HepG2 (cell line): ENCODE measurements around the gene CSNK2A1. TPM values are rescaled to one million over a fixed set of nuclear protein-coding genes. Genes with fewer than 3 reads are reported as not detected.

Experiments
- ARNT2 ChIP-seq: sonication (generic); formaldehyde crosslinking; IDR thresholded peaks from 2 replicates; pipeline ENCODE4 v1.8.0; 2022; ENCODE audit warnings: mild to moderate bottlenecking, low read depth, missing genetic modification reagents, moderate library complexity
- ATF7 ChIP-seq, 2 experiments: fragments of 450-650 bp in 1 of 2; sonication (generic) in 1 of 2; formaldehyde crosslinking in 1 of 2; IDR thresholded peaks; 2 replicates each; pipeline versions ENCODE4 v1.4.0 to v1.6.1; 2016 to 2020; ENCODE audit warnings: antibody characterized with exemption in 1 of 2, mild to moderate bottlenecking in 1 of 2, missing genetic modification reagents in 1 of 2
- CEBPZ ChIP-seq: IDR thresholded peaks from 2 replicates; pipeline ENCODE4 v1.6.1; 2012; ENCODE audit warnings: low read length, improper control_type of control experiment
- CTCF ChIP-seq: sonication (generic); formaldehyde crosslinking; IDR thresholded peaks from 2 replicates; pipeline ENCODE4 v1.5.0; 2020; ENCODE audit warnings: mild to moderate bottlenecking, missing genetic modification reagents, moderate library complexity
- E2F1 ChIP-seq: sonication (generic); formaldehyde crosslinking; IDR thresholded peaks from 2 replicates; pipeline ENCODE4 v1.5.0; 2020; ENCODE audit warnings: missing genetic modification reagents
- FOXP1 ChIP-seq, 2 experiments: fragments of 450-650 bp in 1 of 2; IDR thresholded peaks; 2 replicates each; pipeline ENCODE4 v1.6.1; 2017 to 2018; ENCODE audit warnings: antibody characterized with exemption in 1 of 2
- HNRNPK ChIP-seq: fragments of 200-400 bp; formaldehyde crosslinking; IDR thresholded peaks from 2 replicates; pipeline ENCODE4 v1.6.1; 2018; ENCODE audit warnings: low read length, low read depth, moderate library complexity, mild to moderate bottlenecking; ENCODE audit not compliant: poor library complexity, severe bottlenecking
- HOXA9 ChIP-seq: sonication (generic); formaldehyde crosslinking; IDR thresholded peaks from 2 replicates; pipeline ENCODE4 v1.8.1; 2022; ENCODE audit warnings: missing genetic modification reagents, mild to moderate bottlenecking, moderate library complexity, borderline replicate concordance
- KLF16 ChIP-seq, 2 experiments: sonication (generic) in 1 of 2; formaldehyde crosslinking in 1 of 2; IDR thresholded peaks; 2 replicates each; pipeline versions ENCODE4 v1.6.1 to v1.8.0; 2016 to 2023; ENCODE audit warnings: missing genetic modification reagents in 2 of 2, missing compliant biosample characterization in 1 of 2
- MTA1 ChIP-seq: sonication (generic); formaldehyde crosslinking; IDR thresholded peaks from 2 replicates; pipeline ENCODE4 v1.4.0; 2020; ENCODE audit warnings: missing genetic modification reagents, mild to moderate bottlenecking, borderline replicate concordance
- MXI1 ChIP-seq: IDR thresholded peaks from 3 replicates; pipeline ENCODE4 v1.6.1; 2012; ENCODE audit warnings: low read depth, low read length, inconsistent platforms, borderline replicate concordance
- PRDM4 ChIP-seq: sonication (generic); formaldehyde crosslinking; IDR thresholded peaks from 2 replicates; pipeline ENCODE4 v1.9.0; 2021; ENCODE audit warnings: missing genetic modification reagents, borderline replicate concordance
- RELA ChIP-seq: sonication (generic); formaldehyde crosslinking; IDR thresholded peaks from 2 replicates; pipeline ENCODE4 v1.4.0; 2020; ENCODE audit warnings: missing genetic modification reagents
- RFX1 ChIP-seq: fragments of 450-650 bp; IDR thresholded peaks from 2 replicates; pipeline ENCODE4 v1.6.1; 2017
- SALL1 ChIP-seq: sonication (generic); formaldehyde crosslinking; IDR thresholded peaks from 2 replicates; pipeline ENCODE4 v1.8.0; 2022; ENCODE audit warnings: mild to moderate bottlenecking, missing genetic modification reagents
- ZFYVE20 ChIP-seq: sonication (generic); formaldehyde crosslinking; IDR thresholded peaks from 2 replicates; pipeline ENCODE4 v1.8.0; 2023; ENCODE audit warnings: low read depth, mild to moderate bottlenecking, moderate library complexity, missing genetic modification reagents, borderline replicate concordance
- ZNF282 ChIP-seq: fragments of 450-650 bp; IDR thresholded peaks from 2 replicates; pipeline ENCODE4 v1.6.1; 2018; ENCODE audit not compliant: partially characterized antibody
- ZNF296 ChIP-seq: sonication (generic); formaldehyde crosslinking; conservative IDR thresholded peaks from 2 replicates; pipeline ENCODE4 v1.5.0; 2020; ENCODE audit warnings: mild to moderate bottlenecking, missing genetic modification reagents
- ZNF33A ChIP-seq: sonication (generic); formaldehyde crosslinking; IDR thresholded peaks from 2 replicates; pipeline ENCODE4 v1.5.1; 2020; ENCODE audit warnings: missing genetic modification reagents, mild to moderate bottlenecking, moderate library complexity, borderline replicate concordance
- ZNF446 ChIP-seq: sonication (generic); formaldehyde crosslinking; IDR thresholded peaks from 2 replicates; pipeline ENCODE4 v1.5.0; 2020; ENCODE audit warnings: mild to moderate bottlenecking, missing genetic modification reagents
- ZNF790 ChIP-seq: sonication (generic); formaldehyde crosslinking; IDR thresholded peaks from 2 replicates; pipeline ENCODE4 v1.8.0; 2022; ENCODE audit warnings: missing genetic modification reagents, mild to moderate bottlenecking, borderline replicate concordance
- polyA plus RNA-seq, 8 experiments: library from polyadenylated mRNA; depleted of rRNA in 3 of 8; stranded (reverse) in 7 of 8; unstranded in 1 of 8; fragments of >200 nt; fragmentation: Illumina TruSeq in 4 of 8; extraction: Trizol in 4 of 8; gene quantifications; 2 replicates each; pipeline versions ENCODE4 v1.2.1 to v1.2.3, GENCODE V29; 2011 to 2016; ENCODE audit warnings: low read depth in 4 of 8, missing spikeins in 1 of 8, mixed read lengths in 1 of 8; ENCODE audit not compliant: insufficient read depth in 1 of 8
- total RNA-seq, 5 experiments: library from RNA; depleted of rRNA; stranded (reverse); fragments of >200 nt; fragmentation: Illumina TruSeq; extraction: Trizol; gene quantifications; 2 replicates each; pipeline ENCODE4 v1.2.3, GENCODE V29; 2016; ENCODE audit warnings: low read depth in 1 of 5

Gene CSNK2A1
- total and polyA plus RNA-seq, 2 of the 13 experiments (the other 11 are each of a cell fraction or from before 2014, with no cell fraction given), result 153 to 231 TPM

DNA sequence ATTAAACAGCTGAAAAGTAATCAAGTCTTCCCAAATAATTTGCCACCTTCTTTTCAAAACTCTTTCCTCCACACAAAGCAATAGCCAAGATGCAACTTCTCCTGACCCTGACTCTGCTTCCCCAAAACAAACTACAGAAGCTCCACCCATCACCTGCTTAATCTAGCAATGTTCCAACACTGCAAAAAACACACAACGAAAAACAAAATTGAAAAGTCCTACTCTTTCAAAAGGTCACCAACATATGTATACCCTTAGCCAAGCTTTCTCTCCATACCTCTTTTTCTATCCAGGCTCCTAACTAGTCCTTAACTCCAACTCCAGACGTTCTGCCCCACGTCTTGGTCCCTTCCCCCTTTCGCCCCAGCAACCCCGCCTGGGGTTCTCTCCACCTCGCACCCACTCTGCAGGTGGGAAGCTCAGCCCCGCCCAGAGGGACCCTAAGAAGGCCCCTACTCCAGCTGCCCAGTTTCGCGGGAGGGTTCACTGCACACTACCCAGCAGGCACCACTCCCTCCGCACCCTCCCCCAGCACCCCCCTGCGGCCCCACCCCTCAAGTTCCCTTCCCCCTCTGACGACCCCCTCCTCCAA, 717 bp downstream of the CSNK2A1 start (continued):
- TF ChIP-seq E2F1 (CRISPR knock-in tag), result 0 out of 2 replicates have a peak, but pooled peaks have one; percentile 31
- 0 out of 2 replicates have a peak, but pooled peaks have one; percentile 66 for TF ChIP-seq ZNF790 (CRISPR knock-in tag)
- no peak for TF ChIP-seq ZFYVE20 (CRISPR knock-in tag)
- TF ChIP-seq HOXA9, result peak; percentile 81; the same call in 1 of the 2 replicates
- TF ChIP-seq MTA1 (CRISPR knock-in tag), result no peak
- TF ChIP-seq MXI1, result no peak
- no peak for TF ChIP-seq FOXP1 (IDR thresholded peaks at IDR 0.05)
- no peak for TF ChIP-seq FOXP1 (CRISPR knock-in tag; IDR thresholded peaks at IDR 0.05)
- TF ChIP-seq ARNT2 (CRISPR knock-in tag), result no peak
- no peak for TF ChIP-seq CEBPZ
- no peak for TF ChIP-seq ZNF282
- TF ChIP-seq CTCF (CRISPR knock-in tag), result no peak
- TF ChIP-seq ZNF296 (CRISPR knock-in tag), result no peak
- TF ChIP-seq PRDM4 (CRISPR knock-in tag), result no peak
- TF ChIP-seq KLF16 (CRISPR knock-in tag; IDR thresholded peaks at IDR 0.05), result no peak
- TF ChIP-seq SALL1 (CRISPR knock-in tag), result no peak; the same call in 1 of the 2 replicates
- TF ChIP-seq ATF7 (IDR thresholded peaks at IDR 0.05), result no peak
- TF ChIP-seq ATF7 (CRISPR knock-in tag; IDR thresholded peaks at IDR 0.05), result no peak
- no peak for TF ChIP-seq RELA (CRISPR knock-in tag)
- TF ChIP-seq HNRNPK, result no peak
- TF ChIP-seq ZNF33A (CRISPR knock-in tag), result 0 out of 2 replicates have a peak, but pooled peaks have one; percentile 46
- TF ChIP-seq ZNF446, result 0 out of 2 replicates have a peak, but pooled peaks have one; percentile 13
- TF ChIP-seq RFX1, result no peak
